Activated naive CD8-positive, alpha-beta T cell treated with anti-CD3 and anti-CD28 coated beads, Interleukin-2, amount 50 U/mL, for 16 hours (primary cell): Measurements from ENCODE around the gene TPSD1.

ENCODE experiments used
- DNase-seq: peaks from one replicate; pipeline ENCODE4 v3.0.0-alpha.2; 2020; ENCODE audit warnings: low read depth, low spot score

Gene TPSD1

GRCh38 chr16:1299012-1299867 is 43.4 kb downstream of the TPSD1 start:
- no peak for DNase-seq

DNA sequence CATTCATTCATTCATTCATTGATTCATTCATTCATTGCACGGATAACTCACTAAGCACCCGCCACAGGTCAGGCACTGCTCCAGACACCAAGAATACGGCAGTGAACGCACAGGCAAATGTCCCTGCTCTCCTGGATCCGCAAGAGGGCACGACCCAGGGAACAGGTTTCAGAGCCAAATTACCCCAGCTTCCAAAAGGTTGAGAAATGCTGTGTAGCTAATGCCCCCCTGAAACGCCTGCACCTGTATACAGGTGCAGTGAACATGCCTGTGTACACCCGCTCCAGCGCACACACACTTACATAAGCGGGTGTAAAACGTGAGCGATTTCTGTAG is 44.0 kb downstream of the TPSD1 start:
- DNase-seq: no peak

DNA sequence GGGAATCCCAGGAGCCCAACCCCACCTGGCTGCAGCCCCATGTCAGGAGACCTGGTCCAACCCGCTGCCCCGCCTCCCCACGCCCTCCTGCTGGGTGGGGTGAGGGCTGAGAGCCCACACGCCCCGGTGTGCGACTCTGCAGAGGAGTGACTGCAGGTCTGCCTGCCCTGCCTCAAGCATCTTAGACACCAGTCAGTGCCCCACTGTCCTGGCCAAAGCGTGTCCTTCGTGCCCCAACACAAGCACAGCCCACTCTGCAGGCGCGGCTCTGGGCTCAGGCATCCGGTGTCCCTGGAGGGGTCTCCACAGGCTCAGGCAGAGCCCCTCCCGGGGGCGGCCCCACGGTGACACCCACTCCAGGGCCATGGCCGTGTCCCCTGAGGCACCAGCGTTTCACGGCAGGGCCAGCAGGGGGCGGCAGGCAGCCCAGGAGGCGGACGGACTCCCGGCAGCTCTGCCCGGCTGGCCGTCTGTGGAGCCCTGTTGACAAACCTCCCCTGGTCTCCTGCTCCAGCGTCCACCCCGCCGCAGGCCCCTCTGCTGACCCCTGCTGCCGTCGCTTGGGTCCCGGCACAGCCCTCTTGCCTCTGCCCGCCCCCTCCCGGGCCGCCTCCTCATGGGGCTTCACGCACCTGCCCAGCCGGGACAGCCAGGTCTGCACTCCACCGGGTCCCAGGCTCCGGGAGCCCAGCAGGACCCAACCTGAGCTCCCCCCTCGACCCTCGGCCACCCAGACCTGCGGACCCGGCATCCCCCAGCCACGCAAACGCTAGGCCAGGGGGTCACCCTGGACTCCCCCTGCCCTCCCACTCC is 45.0 kb downstream of the TPSD1 start:
- DNase-seq: peak; percentile 54

DNA sequence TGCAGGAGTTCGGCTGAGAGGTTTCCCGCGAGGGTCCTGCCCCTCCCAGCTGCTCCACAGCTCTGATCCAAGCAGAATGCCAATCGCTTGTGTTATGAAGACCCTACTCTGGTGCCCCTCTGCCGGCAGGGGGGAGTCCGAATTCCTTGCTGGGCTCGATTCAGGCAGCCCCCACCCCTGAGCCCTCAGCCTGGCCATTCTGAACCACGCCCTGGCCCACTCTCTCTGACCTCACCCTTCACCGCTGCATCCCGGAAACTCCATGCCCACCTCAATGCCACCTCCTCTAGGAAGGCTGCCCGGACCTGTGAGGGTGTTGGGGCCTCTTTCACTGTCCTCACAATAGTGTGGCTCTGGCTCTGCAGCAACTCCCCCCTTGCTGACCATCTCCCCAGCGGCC is 45.7 kb downstream of the TPSD1 start:
- no peak for DNase-seq

- DNase-seq: no peak
Observed at GRCh38 chr16:1305823-1306222, 50.0 kb downstream of the TPSD1 start.

- DNase-seq: no peak
Observed at GRCh38 chr16:1306334-1306733, 50.5 kb downstream of the TPSD1 start.

DNA sequence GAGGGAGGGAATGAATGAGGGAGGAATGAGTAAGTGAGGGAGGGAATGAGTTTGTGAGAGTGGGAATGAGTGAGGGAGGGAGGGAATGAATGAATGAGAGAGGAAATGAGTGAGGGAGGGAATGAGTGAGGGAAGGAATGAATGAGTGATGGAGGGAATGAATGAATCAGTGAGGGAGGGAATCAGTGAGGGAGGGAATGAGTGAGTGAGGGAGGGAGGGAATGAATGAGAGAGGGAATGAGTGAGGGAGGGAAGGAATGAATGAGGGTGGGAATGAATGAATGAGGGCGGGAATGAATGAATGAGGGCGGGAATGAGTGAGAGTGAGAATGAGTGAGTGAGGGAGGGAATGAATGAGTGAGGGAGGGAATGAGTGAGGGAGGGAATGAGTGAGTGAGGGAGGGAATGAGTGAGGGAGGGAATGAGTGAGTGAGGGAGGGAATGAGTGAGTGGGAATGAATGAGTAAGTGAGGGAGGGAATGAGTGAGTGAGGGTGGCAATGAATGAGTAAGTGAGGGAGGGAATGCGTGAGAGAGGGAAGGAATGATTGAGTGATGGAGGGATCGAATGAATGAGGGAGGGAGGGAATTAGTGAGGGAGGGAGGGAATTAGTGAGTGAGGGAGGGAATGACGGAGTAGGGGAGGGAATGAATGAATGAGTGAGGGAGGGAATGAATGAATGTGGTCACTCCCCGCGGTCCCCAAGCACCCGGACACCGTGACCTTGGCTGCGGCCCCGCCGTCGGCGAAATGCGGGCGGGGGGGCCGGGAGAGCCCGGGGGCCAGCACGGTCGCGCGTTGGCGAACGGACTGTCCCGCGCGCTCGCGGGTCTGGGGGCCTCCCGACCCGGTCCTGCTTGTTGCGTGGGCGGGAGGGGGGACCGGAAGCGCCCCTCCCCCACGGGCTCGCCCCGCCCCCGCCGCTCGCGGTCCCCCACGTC is 52.4 kb downstream of the TPSD1 start:
- DNase-seq: no peak
